Activated T-cell treated with anti-CD3 and anti-CD28 coated beads, Interleukin-2, amount 50 U/mL, for 4 hours (primary cell): ENCODE data around the gene UNC93B1. TPM values are rescaled to one million over a fixed set of nuclear protein-coding genes. Genes with fewer than 3 reads are reported as not detected.

Experiments
- ATAC-seq, 2 donors: fragments of 200-7000 bp; cut with Tn5 transposase; one replicate each; pipeline ENCODE4 v1.10.0; 2021
- DNase-seq: peaks from one replicate; pipeline ENCODE4 v3.0.0-alpha.2; 2020
- H3K27me3 Mint-ChIP-seq: one replicate; pipeline ENCODE4 v1.8.0; 2021; ENCODE audit warnings: low read depth, mixed read lengths
- H3K36me3 Mint-ChIP-seq: one replicate; pipeline ENCODE4 v1.8.0; 2022; ENCODE audit warnings: mixed read lengths; ENCODE audit not compliant: insufficient read depth
- H3K4me1 Mint-ChIP-seq: one replicate; pipeline ENCODE4 v1.8.0; 2021; ENCODE audit warnings: low read depth, mixed read lengths
- H3K4me3 Mint-ChIP-seq: one replicate; pipeline ENCODE4 v1.8.0; 2021; ENCODE audit warnings: mild to moderate bottlenecking, moderate library complexity, mixed read lengths
- H3K9me3 Mint-ChIP-seq: one replicate; pipeline ENCODE4 v1.8.0; 2021; ENCODE audit warnings: mixed read lengths
- total RNA-seq, 3 donors: library from RNA; stranded (reverse); gene quantifications; one replicate each; pipeline ENCODE4 v1.2.1, GENCODE V29; 2021

The UNC93B1 gene
- total RNA-seq, result 10 to 100 TPM; 12.8 to 15.6 (median 14.1) TPM

DNA sequence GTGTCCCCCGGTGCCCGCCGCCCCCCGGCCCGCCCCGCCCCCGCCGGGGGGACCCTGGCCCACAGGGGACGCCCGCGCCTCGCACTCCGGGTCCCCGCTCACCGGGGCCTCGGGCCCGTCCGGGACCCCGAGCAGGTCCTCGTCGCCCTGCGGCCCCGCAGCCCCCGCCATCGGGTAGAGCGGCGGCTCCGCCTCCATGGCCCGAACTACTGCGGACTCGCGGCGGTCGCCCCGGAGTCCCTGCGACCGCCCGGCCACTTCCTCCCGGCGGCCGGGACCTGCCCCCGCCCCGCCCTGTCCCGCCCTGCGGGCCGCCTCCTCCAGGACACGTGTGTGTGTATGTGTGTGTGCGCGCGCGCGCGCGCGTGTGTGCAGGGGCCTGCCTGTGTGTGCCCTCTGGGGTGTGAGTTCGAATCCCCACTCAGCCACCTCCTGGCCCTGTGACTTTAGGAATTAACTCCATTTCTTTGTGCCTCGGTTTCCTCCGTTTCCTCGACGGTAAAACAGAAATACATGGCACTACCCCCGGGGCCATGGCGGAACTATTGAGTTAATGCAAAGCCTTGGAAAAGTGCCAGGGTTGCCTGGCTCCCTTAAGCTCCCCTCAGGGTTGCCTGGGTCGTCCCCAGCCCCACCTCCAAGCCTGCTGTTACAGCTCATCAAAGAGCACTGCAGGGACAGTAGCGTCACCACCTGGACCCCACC is at the start of gene UNC93B1:
TSS of gene UNC93B1 (minus strand) at position 252 of the 705 bp plus-strand sequence. CDS start at position 198, 54 bp downstream.
- H3K4me1 Mint-ChIP-seq, result peaks cover 15% of the 10 kb centered on the region
- ATAC-seq (peak; percentile 92 to 96), DNase-seq (peak; percentile 66)
- H3K4me3 Mint-ChIP-seq, result peak within 1 kb of the TSS; percentile 83
- no peaks in the 10 kb centered on the region for H3K9me3 Mint-ChIP-seq
- H3K36me3 Mint-ChIP-seq, result peaks cover 2% of the 10 kb centered on the region
- no peaks in the 10 kb centered on the region for H3K27me3 Mint-ChIP-seq

- Mint-ChIP-seq H3K36me3 (peaks cover 17% of the 10 kb centered on the region), H3K9me3 (no peaks in the 10 kb centered on the region), H3K27me3 (no peaks in the 10 kb centered on the region), H3K4me1 (no peaks in the 10 kb centered on the region), H3K4me3 (no peak overlapping the region)
- ATAC-seq, result no peak
- DNase-seq, result no peak
Observed at GRCh38 chr11:68053117-68053516, 49.2 kb upstream of the UNC93B1 start.

DNA sequence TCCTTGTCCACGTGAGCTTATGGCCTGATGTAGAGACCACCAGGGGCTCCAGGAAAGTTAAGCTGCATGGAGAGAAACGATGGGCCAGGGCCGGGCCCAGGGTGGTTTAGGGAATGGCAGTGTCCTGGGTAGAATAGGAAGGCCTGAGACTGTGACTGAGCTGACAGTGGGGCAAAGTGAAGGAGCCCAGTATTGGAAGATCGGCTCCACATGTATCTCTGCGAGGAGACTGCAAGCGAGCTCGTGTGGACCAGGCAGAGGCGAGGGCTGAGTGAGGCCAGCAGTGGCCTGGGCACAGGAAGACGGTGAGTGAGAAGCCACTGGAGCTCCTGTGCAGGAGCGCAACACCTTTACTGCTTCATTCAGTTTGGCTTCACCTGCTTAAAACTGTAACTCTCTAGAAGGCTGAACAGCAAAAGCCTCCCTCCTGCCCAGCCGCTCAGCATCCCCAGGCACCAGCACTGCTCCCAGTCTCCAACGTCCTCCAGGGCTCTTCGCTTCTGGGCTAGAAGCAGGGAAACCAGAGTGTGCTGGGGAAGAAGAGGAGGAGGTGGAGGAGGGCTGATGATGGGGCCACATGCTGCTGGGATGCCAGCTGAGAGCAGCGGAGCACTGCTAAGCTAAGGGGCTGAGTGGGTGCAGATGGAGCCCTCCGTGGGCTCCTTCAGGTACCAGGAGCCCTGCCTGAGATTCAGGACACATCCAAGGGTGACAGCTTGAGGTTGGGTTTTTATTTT is 48.4 kb upstream of the UNC93B1 start:
- DNase-seq (no peak), ATAC-seq (no peak)
- H3K9me3 Mint-ChIP-seq, result no peaks in the 10 kb centered on the region
- peaks cover 17% of the 10 kb centered on the region for H3K36me3 Mint-ChIP-seq
- H3K27me3 Mint-ChIP-seq, result no peaks in the 10 kb centered on the region
- H3K4me1 Mint-ChIP-seq, result no peaks in the 10 kb centered on the region
- no peak overlapping the region for H3K4me3 Mint-ChIP-seq

DNA sequence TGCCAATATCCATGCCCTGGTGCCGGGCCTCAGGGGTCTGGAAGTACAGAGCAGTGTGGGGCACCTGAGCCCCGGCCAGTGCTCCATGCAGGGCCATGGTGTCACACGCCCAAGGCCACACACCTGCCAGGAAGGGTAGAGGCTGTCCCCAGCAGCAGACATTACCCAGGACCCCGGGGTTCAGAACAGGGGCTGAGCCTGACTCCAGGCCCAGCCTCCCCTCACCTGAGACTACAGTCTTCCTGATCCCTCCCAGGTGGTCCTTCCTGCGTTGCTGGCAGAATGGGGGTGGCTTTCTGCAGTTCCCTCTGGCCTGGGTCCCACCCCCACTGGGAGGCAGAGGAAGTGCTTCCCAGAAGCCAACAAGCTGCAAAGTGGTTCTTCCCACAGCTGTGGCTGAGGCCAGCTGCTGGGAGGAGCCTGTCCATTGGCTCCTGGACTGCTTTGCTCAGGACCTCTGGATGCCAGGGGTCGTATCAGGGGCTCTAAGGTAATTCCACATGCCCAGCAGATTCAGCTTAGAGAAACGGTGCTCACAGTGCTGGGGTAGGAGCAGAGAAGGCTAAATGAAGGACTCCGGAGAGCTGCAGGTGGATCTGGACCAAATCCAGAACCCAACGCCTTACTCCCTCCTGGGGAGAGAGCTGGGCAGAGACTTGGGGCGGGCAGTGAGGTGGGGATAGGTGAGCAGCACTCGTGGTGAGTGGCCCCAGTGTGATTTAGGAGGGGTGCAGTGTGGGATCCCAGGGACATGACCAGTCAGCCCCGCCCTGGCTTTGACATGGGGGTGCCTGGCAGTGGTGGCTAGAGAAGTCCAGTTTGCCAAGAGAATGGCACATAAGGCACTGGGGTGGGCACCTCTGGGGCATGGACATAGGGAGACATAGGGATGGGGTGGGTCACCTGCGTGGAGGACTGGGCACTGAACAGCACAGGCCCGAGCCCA is 47.6 kb upstream of the UNC93B1 start:
- ATAC-seq (no peak), DNase-seq (no peak)
- H3K27me3 Mint-ChIP-seq, result no peaks in the 10 kb centered on the region
- H3K36me3 Mint-ChIP-seq, result peaks cover 17% of the 10 kb centered on the region
- no peaks in the 10 kb centered on the region for H3K9me3 Mint-ChIP-seq
- no peaks in the 10 kb centered on the region for H3K4me1 Mint-ChIP-seq
- H3K4me3 Mint-ChIP-seq, result no peak overlapping the region

GRCh38 chr11:68050371-68050841 is 46.5 kb upstream of the UNC93B1 start:
- Mint-ChIP-seq H3K27me3 (no peaks in the 10 kb centered on the region), H3K4me3 (no peak overlapping the region), H3K9me3 (no peaks in the 10 kb centered on the region), H3K36me3 (peaks cover 17% of the 10 kb centered on the region), H3K4me1 (no peaks in the 10 kb centered on the region)
- no peak for DNase-seq
- ATAC-seq, result no peak

DNA sequence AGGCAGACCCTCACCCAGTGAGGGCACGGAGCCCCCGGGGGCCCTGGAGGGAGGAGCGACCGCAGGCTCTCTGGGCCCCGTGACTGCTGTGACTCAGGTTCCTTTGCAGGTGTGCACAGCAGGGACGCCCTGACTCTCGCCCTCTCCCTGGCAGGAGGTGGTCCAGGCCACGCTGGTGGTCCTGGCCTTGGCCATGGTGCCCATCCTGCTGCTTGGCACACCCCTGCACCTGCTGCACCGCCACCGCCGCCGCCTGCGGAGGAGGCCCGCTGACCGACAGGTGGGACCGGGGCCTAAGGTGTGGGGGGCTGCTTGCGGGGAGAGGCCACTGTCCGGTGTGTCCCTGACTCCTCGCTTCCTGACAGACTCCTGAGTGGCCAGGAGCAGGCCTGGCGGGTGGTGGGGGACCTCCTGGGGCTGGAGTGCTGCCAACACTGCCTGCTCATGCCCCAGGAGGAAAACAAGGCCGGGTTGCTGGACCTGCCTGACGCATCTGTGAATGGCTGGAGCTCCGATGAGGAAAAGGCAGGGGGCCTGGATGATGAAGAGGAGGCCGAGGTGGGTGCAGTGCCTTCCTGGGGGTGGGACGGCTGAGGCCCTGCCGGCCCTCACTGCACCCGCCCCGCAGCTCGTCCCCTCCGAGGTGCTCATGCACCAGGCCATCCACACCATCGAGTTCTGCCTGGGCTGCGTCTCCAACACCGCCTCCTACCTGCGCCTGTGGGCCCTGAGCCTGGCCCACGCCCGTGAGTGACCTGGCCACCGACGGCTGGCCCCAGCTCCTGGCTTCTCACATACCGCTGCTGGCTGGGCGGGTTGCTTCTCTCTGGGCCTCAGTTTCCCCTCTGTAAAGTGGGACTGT is 45.8 kb upstream of the UNC93B1 start:
- peaks cover 17% of the 10 kb centered on the region for H3K36me3 Mint-ChIP-seq
- ATAC-seq (no peak), DNase-seq (no peak)
- H3K4me3 Mint-ChIP-seq, result no peak overlapping the region
- no peaks in the 10 kb centered on the region for H3K9me3 Mint-ChIP-seq
- H3K4me1 Mint-ChIP-seq, result no peaks in the 10 kb centered on the region
- no peaks in the 10 kb centered on the region for H3K27me3 Mint-ChIP-seq

DNA sequence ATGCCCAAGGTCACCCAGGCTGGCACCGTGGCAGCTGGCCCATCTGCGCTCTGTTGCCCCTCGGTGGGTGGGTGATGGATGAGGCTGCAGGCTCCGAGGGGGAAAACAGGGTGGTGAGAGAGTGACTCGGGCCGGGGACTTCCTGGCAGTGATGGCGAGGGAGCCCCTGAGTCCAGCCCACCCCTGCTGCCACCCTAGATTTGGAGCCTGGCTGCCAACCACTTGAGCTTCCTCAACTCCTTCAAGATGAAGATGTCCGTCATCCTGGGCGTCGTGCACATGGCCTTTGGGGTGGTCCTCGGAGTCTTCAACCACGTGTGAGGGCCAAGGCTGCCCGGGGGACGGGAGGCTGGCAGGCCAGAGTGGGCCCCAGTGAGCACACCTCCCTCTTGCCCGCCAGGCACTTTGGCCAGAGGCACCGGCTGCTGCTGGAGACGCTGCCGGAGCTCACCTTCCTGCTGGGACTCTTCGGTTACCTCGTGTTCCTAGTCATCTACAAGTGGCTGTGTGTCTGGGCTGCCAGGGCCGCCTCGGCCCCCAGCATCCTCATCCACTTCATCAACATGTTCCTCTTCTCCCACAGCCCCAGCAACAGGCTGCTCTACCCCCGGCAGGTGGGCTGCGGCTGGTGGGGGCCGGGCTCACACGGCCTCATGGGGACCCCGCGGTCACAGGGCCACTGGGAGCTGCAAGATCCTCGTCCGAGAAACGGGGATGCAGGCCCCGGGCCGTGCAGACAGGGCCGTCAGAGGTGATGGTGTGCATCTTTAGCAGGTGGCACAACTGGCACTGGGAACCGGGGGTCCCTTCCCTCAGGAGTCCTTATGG is 45.0 kb upstream of the UNC93B1 start:
- ATAC-seq (no peak), DNase-seq (no peak)
- no peaks in the 10 kb centered on the region for H3K27me3 Mint-ChIP-seq
- peaks cover 17% of the 10 kb centered on the region for H3K36me3 Mint-ChIP-seq
- H3K4me3 Mint-ChIP-seq, result no peak overlapping the region
- no peaks in the 10 kb centered on the region for H3K4me1 Mint-ChIP-seq
- no peaks in the 10 kb centered on the region for H3K9me3 Mint-ChIP-seq

GRCh38 chr11:68047437-68048290 is 43.8 kb upstream of the UNC93B1 start:
- ATAC-seq, result no peak
- DNase-seq, result no peak
- Mint-ChIP-seq H3K36me3 (peaks cover 17% of the 10 kb centered on the region), H3K4me3 (no peak overlapping the region), H3K4me1 (no peaks in the 10 kb centered on the region), H3K9me3 (no peaks in the 10 kb centered on the region), H3K27me3 (no peaks in the 10 kb centered on the region)

DNA sequence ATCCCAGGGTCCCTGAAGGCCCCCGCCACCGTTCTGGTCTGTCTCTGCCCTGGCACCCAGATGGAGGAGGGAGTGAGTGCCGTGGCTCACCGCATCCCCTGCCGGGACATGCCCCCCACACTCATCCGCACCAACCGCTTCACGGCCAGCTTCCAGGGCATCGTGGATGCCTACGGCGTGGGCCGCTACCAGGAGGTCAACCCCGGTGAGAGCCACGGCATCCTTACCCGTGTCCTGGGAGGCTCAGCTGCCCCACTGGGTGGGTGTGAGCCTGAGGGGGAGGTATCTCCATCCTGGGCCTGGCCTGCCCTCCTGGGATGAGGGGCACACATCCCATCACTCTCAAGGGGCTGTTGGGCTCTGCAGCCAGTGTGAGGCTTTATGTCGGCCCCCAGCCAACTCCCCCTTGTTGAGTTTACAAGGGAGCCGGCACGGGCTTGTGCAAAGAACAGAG is 41.0 kb upstream of the UNC93B1 start:
- ATAC-seq, result no peak
- Mint-ChIP-seq H3K4me1 (peaks cover 6% of the 10 kb centered on the region), H3K4me3 (no peak overlapping the region), H3K9me3 (no peaks in the 10 kb centered on the region), H3K27me3 (no peaks in the 10 kb centered on the region), H3K36me3 (peaks cover 7% of the 10 kb centered on the region)
- no peak for DNase-seq

DNA sequence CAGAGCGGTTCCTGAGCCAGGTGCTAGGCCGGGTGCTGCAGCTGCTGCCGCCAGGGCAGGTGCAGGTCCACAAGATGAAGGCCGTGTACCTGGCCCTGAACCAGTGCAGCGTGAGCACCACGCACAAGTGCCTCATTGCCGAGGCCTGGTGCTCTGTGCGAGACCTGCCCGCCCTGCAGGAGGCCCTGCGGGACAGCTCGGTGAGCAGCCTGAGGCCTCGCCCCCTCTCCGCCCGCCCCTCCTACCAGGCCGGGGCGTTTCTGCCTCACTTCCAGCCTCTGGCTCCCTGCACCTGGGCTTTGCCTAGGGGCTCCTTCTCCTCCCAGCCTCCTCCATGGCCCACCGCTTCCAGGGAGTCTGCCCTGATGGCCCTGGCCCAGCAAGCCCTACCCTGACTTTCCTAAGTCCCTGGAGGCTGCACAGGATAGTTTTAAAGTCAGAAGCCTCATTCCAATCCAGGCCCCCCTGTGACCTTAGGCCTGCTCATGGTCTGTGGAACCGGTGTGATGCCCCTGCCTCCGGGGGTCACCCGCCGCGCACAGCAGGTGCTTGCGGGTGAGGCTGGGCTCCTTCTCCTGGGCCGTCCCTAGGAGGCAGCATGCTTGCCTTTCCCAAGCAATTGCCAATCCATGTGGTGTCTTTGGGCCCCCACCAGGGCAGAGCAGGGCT is 40.4 kb upstream of the UNC93B1 start:
- peaks cover 7% of the 10 kb centered on the region for H3K36me3 Mint-ChIP-seq
- no peaks in the 10 kb centered on the region for H3K27me3 Mint-ChIP-seq
- H3K9me3 Mint-ChIP-seq, result no peaks in the 10 kb centered on the region
- DNase-seq, result no peak
- H3K4me3 Mint-ChIP-seq, result no peak overlapping the region
- no peak for ATAC-seq
- peaks cover 9% of the 10 kb centered on the region for H3K4me1 Mint-ChIP-seq

GRCh38 chr11:68043349-68044144 is 39.6 kb upstream of the UNC93B1 start:
- ATAC-seq (no peak), DNase-seq (no peak)
- H3K9me3 Mint-ChIP-seq, result no peaks in the 10 kb centered on the region
- no peaks in the 10 kb centered on the region for H3K27me3 Mint-ChIP-seq
- no peak overlapping the region for H3K4me3 Mint-ChIP-seq
- H3K36me3 Mint-ChIP-seq, result no peaks in the 10 kb centered on the region
- peaks cover 9% of the 10 kb centered on the region for H3K4me1 Mint-ChIP-seq
